IPS DF 19.7 (cell line): ENCODE results near the gene TMBIM4.
"Not testable (repeated sequence)": the region's sequence is repeated elsewhere in the genome, so short reads cannot be mapped to it uniquely, and the experiment has no call there.

Experiments
- DNase-seq: peaks from one replicate; pipeline ENCODE4 v3.0.0-alpha.2; 2013; ENCODE audit warnings: low read depth, low spot score

The TMBIM4 gene

GRCh38 chr12:66184822-66185221 is 15.0 kb upstream of the TMBIM4 start:
- not testable (repeated sequence) for DNase-seq

- DNase-seq = no peak
Measured at GRCh38 chr12:66182956-66183355, 13.2 kb upstream of the TMBIM4 start.

DNA sequence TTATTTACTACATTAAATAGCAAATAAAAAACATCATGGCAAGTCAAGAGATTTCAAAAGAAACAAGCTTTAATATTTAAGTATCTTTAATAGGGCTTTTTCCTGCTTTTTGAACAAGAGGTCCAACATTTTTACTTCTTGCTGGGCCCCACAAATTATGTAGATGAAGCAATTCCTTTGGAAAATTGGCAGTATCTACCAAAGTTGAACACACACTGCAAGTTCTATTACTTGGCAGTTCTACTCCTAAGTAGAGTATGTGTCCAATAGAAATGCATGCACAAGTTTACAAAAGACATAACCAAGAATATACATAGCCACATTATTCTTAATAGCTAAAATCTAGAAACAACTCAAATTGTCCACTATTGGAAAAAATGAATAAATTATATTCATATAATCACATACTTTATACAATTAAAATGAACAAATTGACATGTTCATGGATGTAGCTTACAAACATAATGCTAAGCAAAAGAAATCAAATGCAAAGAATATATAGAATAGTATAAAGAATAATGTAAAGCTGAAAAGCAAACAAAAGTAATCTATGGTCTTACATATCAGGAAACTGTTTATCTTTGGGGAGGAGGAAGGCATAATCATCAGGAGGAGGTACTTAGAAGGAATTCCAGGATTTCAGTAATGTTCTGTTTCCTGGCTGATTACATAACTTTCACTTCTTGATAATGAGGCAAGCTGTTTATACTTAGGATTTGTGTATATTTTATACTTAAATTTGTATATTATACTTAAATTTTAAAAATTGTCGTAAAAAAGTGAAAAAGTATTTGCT is 6.5 kb upstream of the TMBIM4 start:
- DNase-seq = no peak

DNA sequence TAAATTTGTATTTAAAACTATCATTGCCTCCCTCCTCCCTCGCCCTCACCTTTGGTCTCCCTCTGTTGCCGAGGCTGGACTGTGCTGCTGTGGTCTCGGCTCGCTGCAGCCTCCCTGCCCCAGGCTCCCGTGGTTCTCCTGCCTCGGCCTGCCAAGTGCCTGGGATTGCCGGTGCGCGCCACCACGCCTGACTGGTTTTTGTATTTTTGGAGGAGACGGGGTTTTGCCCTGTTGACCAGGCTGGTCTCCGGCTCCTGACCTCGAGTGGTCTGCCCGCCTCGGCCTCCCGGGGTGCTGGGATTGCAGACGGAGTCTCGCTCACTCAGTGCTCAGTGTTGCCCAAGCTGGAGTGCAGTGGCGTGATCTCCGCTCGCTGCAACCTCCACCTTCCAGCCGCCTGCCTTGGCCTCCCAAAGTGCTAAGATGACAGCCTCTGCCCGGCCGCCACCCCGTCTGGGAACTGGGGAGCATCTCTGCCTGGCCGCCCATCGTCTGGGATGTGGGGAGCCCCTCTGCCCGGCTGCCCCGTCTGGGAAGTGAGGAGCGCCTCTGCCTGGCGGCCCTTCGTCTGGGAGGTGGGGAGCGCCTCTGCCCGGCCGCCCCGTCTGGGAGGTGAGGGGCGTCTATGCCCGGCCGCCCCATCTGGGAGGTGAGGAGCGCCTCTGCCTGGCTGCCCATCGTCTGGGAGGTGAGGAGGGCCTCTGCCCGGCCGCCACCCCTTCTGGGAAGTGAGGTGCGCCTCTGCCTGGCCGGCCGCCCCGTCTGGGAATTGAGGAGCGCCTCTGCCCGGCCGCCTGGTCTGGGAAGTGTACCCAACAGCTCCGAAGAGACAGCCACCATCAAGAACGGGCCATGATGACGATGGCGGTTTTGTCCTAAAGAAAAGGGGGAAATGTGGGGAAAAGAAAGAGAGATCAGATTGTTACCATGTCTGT is 4.9 kb upstream of the TMBIM4 start:
- DNase-seq = not testable (repeated sequence)

DNA sequence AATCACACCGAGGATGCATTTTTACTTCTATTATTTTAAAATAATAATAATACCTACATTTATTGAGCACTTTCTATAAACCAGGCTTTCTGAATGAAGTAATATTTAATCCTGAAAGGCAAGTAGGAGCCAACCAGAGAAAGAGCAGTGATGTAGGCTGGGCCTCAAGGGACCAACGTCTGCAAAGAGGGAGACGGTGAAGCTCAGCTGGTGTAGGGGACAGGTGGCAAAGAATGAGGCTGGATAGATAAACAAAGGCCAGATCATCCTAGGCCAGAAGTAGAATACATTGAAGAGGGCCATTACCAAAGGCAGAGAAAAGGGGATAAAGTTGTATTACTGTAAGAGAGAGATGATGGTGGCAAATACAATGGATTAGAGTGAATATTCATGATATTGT is 810 bp upstream of the TMBIM4 start:
- no peak for DNase-seq

DNA sequence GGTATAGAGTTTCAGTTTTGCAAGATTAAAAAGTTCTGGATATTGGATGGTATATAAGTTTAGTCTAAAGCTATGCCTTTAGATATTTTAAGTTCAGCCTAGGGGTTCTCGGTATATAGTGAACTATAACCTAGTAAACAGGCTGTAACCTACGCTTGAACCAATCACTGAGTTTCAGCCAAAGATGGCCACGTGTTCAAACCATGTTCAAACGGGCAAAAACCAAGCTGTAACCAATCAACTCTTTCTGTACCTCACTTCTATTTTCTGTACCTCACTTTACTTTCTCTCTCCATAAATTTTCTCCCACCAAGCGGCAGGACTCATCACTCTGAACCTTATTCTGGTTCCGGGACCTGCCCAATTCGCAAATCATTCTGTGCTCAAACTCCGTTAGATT is 1.4 kb downstream of the TMBIM4 start:
- DNase-seq = no peak

GRCh38 chr12:66166561-66166960 is 3.2 kb downstream of the TMBIM4 start:
- DNase-seq = no peak

GRCh38 chr12:66165141-66165540 is 4.7 kb downstream of the TMBIM4 start:
- DNase-seq = no peak

DNA sequence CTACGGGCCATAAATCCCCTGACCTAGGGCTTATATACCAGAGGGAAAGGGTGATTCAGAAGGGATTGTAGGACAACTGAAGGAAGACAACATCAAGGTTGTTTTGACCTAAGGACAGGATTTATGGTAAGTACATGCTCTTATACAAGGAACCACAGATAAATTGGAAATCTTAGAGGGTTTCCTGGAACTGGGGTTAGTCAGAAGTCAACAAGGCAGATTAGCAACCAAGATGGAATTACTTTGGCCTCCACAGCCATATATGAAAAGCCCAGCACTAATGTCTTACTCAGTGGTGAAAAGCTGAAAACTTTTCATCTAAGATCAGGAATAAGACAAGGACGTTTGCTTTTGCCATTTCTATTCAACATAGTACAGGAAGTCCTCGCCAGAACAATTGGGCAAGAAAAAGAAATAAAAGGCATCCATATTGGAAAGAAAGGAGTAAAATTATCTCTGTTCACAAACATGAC is 5.4 kb downstream of the TMBIM4 start:
- DNase-seq = no peak

DNA sequence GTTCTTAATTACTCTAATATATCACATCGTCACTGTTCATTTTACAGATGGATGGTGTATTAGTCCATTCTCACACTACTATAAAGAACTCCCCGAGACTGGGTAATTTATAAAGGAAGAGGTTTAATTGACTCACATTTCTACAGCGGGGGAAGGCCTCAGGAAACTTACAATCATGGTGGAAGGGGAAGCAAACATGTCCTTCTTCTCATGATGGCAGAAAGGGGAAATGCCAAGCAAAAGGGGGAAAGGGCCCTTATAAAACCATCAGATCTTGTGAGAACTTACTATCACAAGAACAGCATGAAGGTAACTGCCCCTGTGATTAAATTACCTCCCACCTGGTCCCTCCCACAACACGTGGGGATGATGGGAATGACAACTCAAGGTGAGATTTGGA is 6.5 kb downstream of the TMBIM4 start:
- no peak for DNase-seq

- no peak for DNase-seq
Measured at GRCh38 chr12:66162701-66163100, 7.1 kb downstream of the TMBIM4 start.

DNA sequence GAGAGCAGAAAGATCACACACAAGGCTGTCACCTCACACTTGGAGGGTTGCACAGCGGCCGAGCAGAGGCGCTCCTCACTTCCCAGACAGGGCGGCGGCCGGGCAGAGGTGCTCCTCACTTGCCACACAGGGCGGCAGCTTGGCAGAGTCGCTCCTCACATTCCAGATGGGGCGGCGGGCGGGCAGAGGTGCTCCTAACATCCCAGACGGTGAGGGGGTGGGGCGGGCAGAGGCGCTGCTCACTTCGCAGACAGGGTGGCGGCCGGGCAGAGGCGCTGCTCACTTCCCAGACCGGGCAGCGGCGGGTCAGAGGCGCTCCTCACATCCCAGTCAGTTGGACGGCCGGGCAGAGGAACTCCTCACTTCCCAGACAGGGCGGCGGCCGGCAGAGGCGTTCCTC is 9.1 kb downstream of the TMBIM4 start:
- no peak for DNase-seq

- DNase-seq = no peak
Measured at GRCh38 chr12:66159123-66159522, 10.7 kb downstream of the TMBIM4 start.

GRCh38 chr12:66156654-66157053 is 13.1 kb downstream of the TMBIM4 start:
- no peak for DNase-seq

DNA sequence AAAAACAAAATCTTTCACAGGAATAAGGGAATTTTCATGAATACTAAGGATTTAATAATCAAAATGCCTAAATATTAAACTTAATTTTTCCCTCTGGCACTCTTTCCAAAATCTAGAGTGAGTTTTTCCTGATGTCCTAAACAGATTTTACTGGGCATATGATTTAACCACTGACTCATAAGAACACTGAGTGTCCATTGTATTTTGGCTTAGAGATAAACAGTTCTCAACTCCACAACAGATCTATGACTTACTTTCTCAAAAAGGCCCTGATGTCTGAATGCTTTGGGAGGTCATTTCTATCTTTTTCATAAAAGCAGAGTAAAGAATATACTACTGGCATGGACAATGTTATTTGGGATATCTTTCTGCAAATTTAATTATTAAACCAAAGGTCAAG is 15.0 kb downstream of the TMBIM4 start:
- DNase-seq = no peak

GRCh38 chr12:66152732-66153131 is 17.1 kb downstream of the TMBIM4 start:
- no peak for DNase-seq

DNA sequence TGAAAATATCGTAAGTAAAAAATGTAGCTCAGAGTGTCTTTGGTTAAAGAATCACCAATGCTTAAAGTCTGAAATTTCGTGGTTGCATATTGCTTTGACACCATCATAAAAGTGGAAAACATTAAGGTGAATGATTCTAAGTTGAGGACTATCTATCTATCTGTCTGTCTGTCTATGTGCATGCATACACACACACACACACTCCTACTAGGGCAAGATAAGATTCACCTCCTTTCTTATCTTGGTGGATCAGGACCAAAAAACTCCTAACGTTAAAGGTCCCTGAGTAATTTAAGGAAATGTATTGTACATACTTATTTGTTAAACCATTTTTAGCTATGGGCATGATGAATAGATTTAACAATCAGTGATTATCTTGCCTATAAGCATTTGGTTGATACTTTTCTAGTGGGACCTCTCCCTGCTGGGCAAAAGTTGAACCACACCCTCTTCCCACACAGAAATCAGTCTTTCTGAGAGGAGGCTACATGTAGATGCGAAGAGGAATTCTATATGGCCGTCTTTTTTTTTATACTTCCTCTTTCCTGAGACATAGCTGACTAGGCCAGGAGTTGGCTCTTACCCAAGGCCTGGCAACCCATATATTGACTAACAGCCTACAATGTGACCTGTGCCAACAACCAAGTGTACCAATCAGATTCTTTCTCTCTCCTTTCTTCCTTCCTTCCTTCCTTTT is 19.9 kb downstream of the TMBIM4 start:
- no peak for DNase-seq

GRCh38 chr12:66144791-66145754 is 24.7 kb downstream of the TMBIM4 start:
- DNase-seq = peak; percentile 15

- no peak for DNase-seq
Measured at GRCh38 chr12:66143868-66144267, 25.9 kb downstream of the TMBIM4 start.

GRCh38 chr12:66142826-66143225 is 27.0 kb downstream of the TMBIM4 start:
- DNase-seq = no peak

DNA sequence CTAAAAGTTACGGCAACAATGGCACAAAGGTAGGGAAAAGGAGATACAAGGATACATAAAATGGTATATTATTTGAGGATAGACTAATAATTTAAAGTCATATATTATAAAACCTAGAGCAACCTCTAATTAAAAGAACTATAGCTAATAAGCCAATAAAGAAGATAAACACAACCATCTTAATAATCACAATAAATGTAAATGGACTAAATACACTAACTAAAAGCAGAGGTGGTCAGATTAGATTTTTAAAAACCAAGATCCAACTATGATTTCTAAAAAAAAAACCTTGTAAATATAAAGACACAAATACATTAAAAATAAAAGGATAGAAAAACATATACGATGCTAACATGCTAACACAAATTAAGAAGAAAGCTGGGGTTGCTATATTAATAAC is 28.5 kb downstream of the TMBIM4 start:
- DNase-seq = no peak
